NCI-H128 (cell line): ENCODE results near the gene ADAMTS12.
"Not testable (repeated sequence)": the region's sequence is repeated elsewhere in the genome, so short reads cannot be mapped to it uniquely, and the experiment has no call there.

ENCODE experiments used
- DNase-seq: peaks from one replicate; lab custom pipeline; 2025; ENCODE audit not compliant: unreplicated experiment; lab: John Stamatoyannopoulos, UW

Gene ADAMTS12

DNA sequence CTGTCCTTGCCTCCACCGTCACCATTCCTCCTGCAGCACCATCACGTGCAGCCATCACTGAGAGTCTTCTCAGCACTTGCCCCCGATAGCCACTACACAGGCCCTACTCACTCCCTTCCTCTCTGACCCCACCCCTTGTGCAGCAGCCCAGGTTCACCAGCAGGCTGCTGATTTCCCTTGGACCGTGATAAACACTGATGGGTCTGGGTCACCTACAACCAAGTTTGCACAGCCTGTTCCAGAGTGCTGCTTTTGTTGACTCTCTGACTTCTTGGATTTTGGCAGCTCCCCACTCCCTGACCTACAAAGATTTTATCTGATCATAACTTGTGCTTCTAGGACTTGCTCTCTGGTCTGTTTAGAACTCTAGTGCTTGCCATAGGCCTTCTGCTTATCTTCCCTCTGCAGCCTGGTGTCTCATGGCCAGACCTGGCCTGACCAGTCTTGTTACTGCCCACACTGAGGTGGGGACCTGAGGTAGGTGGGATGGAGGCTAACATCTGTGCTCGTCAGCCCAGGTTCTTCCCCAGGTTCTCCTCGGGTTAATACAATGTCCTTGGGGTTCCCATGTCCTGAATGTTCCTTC, 341.7 kb downstream of the ADAMTS12 start:
- DNase-seq = no peak

DNA sequence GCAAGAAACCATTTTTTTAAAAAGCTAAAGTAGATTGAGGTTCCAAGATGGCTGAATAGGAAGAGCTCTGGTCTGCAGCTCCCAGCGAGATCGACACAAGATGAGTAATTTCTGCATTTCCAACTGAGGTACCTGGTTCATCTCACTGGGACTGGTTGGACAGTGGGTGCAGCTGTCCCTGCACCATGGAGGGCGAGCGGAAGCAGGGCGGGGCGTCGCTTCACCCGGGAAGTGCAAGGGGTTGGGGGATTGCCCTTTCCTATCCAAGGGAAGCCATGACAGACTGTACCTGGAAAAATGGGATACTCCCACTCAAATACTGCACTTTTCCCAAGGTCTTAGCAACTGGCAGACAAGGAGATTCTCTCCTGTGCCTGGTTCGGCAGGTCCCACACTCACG, 352.0 kb downstream of the ADAMTS12 start:
- not testable (repeated sequence) for DNase-seq

DNA sequence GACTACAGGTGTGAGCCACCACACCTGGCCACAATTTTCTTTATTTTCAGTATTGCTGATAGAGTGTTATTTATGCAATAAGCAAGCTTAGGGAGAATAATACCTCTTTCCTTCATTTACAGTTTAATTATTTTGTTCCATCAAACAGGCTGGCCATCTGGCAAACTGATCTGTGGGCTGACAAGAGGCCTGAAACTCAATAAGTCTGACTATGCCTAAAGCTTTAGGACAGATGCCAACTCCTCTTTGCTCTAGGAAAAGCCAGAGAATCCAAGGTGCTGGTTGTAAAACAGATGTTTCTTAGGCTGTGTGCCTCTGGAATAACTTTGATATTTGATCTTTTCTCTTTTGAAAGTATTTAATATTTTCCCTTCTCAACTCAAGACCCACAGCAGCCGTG, 352.6 kb downstream of the ADAMTS12 start:
- no peak for DNase-seq

DNA sequence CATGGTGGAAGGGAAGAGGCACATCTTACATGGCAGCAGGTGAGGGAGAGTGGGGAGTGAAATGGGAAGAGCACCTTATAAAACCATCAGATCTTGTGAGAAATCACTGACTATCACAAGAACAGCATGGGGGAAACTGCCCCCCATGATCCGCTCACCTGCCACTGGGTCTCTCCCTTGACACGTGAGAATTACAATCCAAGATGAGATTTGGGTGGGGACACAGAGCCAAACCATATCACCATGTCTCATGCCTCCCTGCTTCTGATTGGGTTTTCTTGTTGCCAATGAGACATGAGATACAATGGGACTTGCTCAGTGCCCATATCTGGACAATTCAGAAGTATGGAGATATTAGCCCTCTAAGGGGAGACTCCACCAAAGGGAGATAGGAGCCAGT, 353.6 kb downstream of the ADAMTS12 start:
- no peak for DNase-seq

DNA sequence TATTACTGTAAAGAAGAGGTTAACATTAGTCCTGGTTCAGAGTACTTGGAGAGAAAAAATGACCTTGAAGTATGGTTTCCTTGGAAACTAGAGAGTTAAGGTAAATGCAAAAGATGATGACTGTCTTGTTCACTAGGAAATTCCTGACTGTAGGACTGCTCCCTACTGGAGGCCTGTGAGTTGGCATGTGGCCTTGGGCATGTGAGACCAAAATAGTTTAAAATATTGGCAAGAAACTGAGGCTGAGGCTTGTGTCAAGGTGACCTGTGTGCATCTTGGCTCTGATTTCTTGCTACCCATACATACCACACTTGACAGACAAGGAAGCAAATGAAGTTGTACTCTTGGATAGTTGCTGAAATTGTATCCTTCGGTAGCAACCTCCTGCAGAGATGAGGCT, 354.6 kb downstream of the ADAMTS12 start:
- no peak for DNase-seq

DNA sequence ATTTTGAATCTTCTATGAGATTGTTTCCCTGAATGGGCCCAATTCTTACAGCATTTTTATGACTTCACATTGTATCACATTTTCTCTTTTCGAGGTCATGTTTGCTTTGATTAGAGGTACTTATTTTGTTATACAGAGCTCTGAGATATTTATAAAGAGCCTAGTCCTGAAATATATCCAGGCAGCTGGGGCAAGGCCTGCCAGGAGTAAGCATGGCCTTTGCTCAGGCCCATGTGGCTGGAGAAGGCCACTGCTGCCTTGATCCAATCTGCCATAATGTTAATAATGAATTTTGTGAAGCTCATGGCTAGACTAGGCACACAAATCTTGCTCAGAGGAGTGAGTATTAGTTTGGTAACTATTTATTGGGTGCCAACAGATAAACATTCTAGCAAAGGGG, 355.0 kb downstream of the ADAMTS12 start:
- no peak for DNase-seq

DNA sequence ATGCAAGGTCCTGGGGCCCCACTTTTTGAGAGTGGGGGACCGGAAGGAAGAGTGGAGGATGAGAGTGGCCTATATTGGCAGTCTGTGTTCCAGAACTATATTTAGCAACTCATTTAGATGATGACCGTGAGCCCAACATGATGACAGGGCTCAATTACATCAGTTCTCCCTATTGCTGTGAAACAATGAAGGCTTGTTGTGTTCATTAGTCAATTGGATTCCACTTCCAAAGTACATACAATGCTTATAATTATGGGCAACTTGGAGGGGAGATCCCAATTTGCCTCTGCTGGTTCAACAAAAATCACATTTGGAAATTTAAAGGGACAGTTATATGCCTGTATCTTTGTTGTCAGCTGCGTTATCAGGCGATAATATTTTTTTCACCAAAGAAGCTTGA, 360.0 kb downstream of the ADAMTS12 start:
- DNase-seq = no peak

DNA sequence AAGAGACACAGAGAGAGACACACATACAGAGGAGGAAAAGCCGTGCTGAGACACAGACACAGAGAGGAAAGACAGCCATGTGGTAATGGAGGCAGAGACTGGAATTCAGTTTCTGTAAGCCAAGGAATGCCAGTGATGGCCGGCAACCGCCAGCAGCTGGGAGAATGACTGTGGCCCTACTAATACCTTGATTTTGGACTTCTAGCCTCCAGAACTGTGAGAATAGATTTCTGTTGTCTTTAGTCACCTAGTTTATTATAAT, 360.8 kb downstream of the ADAMTS12 start:
- DNase-seq = no peak

DNA sequence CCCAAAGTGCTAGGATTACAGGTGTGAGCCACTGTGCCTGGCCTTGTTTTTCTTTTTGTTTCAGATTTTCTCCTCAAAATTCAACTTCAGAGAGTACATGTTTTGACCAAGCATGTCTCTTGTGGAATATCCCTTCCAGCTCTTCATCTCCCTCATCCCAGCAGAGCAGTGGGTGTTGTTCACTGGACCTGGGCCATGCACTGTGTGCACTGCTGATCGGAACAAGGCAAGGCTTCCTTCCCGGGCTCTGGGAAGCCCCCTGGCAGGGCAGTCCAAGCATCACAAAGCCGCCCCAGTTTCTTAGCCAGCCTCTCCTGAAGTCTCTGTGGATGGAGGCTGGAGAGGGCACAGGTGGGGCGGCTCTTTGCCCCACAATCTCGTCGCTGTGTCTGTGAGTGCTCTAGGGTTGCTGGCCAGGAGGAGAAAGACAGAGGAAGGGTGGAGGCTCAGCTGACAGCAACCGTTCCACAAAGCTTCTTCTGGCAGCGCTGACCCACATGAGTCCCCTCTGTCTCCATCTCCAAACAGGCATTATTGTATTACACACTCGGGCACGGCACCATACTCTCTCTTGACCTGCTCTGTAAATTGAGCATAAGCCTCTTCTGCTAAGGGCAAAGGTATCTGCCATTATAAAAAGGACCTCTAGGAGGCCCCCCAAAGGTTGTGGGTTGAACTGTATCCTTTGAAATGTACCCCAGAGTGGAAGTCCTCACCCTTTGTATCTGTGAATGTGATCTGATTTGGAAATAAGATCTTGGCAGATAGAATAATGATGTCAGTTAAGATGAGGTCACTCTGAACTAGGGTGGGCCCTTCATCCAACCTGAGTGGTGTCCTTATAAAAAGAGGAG, 361.4 kb downstream of the ADAMTS12 start:
- no peak for DNase-seq

DNA sequence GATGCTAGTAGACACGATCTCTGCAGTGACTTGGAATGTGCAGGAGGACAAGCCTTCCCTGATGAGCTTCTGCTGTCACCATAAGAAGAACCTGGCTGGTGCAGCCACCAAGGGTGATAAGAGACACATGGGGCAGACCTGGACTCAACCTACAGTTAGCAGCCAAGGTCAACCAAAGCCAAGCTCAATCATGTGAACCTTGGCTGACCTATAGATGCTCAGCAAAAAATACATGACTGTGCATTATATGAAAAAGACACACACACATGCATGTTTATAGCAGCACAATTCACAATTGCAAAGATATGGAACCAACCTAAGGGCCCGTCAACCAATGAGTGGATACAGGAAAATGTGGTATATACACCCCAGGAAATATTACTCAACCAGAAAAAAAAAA, 364.1 kb downstream of the ADAMTS12 start:
- DNase-seq = no peak

DNA sequence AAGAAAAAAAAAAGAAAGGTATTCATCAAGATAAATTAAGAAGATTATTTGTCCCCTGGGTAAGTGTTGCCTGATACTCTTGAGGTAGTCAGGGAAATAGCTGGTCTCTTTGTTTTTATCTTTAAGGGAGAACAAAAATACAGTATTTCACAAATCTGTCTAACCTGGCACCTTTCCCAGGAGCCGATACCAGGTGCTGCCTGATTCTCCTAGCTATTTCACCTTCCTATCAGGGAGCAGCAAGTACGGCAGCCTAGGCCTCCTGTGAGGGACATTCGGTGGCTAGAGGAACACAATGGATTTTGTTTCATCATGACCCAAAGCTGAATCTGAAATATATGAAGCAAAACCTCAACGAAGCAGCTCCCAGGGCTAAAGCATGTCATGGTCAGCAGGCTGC, 365.0 kb downstream of the ADAMTS12 start:
- DNase-seq = no peak

DNA sequence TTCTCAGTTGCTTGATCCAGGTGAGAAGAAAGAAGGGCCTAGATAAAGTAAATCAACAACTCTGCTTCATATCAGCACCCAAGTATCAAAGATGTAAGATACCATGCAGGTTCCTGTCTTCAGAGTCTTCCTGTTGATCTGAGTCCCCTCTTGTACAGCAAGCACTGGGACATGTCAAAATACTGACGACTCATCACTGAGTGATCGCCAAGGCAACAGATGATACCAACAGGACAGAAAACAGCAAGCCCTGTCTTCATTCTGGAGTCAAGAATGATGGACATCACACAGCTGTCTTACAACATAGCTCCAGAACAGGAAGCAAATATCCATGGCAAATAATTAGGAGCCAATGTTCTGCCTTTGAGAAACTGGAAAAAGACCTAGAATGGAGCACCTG, 367.3 kb downstream of the ADAMTS12 start:
- no peak for DNase-seq

DNA sequence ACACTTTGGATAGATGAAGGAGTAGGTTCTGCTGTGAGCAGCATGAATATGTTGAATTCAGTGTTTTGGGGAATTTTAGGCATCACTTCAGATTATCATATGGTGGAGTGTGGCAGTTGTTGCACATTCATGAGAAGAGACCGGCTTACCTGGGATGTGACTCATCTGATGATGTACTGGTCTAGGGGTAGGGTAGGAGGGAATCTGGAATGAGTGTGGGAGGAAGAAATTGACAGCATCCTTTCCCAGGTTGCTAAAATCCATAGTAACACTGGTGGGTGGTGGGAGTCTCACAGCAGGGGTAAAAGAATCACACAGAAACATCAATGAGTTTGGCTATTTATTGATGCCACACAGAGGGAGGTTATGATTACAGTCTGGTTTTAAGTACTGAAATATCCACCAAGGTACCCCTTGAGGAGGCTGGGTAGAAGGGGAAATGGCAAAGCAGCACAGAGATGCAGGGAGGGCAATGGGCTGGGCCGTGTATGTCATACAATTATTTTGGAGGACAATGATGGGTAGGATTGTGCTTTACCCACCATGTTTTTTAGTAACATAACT, 368.5 kb downstream of the ADAMTS12 start:
- no peak for DNase-seq

DNA sequence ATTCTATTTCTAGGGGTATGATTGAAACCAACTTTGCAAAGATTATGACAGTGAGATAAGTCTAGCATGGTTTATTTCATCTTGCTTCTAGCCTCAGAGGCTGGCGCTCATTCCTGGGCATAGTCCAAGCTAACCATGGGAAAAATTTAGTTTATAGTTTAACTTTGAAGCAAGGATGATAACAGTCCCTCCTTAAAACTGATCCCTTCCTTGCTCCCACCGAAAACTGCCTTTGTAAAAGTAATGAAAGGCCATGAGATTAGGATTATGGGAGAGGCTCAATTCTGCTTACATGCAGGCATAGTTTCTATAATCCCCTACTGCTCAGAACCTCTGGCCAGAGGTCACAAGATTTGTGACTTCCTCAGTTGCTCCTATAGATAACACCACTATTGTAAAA, 375.4 kb downstream of the ADAMTS12 start:
- DNase-seq = no peak

DNA sequence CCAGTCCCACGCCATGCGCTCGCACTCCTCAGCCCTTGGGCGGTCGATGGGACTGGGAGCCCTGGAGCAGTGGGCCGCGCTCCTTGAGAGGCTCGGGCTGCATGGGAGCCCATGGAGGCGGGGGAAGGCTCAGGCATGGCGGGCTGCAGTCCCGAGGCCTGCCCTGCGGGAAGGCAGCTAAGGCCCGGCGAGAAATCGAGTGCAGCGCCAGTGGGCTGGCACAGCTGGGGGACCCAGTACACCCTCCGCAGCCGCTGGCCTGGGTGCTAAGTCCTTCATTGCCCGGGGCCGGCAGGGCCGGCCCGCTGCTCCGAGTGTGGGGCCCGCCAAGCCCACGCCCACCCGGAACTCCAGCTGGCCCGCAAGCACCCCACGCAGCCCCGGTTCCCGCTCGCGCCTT, 376.4 kb downstream of the ADAMTS12 start:
- DNase-seq = not testable (repeated sequence)

DNA sequence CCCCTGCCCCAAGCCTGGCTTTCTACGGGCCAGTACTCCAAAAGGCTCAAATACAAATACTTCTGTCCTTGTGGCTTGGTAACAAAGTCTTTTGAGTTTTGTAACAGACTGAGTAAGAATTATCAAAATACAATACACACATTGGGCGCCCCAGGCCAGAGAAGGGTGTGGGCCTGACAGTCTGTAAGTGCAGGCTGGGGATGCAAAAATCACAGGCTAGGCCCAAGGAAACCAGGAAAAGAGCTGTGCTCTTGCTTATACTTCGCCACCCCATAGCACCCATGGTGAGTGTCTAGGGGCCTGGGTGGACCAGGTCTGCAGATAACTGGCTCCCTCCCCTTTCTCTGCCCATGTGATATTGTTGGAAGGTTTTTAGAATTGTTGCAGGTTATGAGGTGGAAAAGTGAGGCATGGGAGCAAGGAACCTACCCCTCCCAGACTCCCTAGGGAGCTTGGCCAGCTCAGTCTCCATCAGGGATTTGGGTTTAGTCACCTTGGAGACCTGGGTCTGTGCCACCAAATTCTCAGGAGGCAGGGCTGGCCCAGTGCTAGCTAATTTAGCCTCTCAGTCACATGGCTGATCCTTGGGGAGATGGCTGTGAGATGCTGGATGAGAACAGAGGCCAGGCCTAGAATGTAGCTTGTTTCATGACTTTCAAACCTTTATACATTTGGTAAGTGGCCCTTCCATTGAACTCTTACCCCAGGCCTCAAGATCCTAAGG, 378.2 kb downstream of the ADAMTS12 start:
- no peak for DNase-seq

DNA sequence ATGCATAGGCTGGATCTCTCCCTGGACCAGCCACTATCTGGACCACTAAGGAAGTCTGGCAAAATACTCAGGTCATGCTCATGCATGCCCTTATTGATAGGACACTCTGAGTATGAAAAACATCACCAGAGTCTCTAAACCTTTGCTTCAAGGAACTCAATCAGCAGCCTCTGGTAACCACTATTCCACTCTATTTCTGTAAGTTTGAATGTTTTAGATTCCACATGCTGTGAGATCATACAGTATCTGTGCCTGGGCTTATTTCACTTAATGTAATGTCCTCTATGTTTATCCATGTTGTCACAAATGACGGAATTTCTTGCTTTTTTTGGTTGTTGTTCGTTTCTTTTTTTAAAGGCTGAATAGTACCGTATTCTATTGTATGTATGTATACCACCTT, 382.8 kb downstream of the ADAMTS12 start:
- no peak for DNase-seq

DNA sequence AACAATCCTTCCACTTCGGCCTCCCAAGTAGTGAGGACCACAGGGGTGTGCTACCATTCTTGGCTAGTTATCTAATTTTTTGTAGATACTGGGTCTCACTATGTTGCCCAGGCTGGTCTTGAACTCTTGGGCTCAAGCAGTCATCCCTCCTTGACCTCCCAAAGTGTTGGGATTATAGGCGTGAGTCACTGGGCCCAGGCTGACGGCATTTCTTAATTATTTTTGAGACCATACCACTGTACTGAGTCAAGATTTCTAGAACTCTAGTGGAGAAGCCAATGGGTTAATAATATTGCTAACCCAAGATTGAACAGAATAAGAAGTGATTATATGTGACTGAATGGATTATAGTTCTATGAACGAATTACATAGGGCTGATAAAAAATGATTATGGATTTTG, 384.4 kb downstream of the ADAMTS12 start:
- DNase-seq = no peak

DNA sequence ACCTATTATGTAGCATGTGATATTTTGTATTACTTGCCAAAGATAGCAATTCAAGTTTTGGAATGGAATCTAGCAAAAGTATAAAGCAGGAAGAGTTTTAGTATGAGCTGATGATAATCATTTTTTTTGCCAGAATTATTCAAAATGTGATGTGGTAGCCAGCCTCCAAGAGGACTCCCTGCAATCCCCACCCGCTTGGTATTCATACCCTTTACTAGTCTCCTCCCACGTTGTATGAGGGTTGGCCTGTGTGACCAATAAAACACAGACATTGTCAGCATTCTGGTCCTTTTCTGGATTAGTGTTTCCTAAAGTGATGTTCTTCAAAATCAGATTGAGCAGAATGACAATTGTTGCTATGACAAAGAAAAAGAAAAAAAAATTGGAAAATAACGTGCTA, 387.2 kb downstream of the ADAMTS12 start:
- DNase-seq = no peak

DNA sequence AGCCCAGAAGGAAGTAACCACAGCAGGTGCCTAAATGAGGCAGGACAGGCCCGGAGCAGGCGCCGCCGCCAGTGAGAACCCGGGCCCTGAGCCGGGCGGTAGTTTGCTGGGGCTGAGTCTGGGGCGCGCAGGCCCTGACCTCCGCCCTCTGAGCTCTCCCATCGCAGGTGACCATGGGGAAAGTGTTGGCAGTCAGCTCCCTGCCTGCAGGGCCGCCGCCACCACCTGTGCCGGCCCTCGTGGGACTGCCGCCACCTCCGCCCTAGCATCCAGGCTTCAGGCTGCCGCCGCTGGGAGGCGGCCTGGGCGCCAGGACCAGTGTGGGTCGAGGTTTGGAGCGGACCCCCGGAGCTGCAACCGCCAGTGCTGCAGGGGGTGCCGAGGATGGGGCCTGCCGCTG, 389.9 kb downstream of the ADAMTS12 start:
- DNase-seq = no peak

DNA sequence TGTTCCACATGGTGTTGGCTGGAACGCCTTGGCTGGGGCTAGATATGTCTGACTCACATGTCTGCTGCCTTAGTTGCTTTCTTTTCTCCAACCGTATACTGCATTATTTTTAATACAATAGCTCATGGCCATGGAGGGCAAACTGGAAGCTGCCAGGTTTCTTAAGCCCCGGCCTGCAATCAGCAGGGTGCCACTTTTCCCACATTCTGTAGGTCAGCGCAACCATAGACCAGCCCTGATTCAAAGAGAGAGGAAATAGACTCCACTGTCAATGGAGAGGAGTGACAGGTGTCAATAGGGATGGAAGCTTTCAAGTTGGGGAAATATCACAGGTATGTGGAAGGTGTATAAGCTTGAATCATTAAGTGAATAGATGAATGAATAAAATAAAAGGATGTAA, 390.5 kb downstream of the ADAMTS12 start:
- no peak for DNase-seq

DNA sequence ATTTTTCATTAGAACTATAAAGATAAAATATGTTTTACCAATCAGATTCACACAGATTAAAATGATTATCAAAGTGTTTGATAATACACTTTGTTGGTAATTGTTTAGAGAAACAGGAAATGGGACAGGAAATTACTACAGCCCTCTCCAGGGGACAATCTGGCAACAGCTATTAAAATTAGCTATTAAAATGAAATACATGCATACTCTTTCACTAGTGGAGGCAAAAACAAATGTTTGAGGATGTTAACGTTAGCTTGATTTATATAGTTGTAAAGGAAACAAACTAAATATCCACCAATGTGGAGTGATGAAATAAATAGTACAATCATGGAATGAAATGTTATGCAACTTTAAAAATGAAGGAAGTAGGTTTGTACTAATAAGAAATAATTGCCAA, 397.3 kb downstream of the ADAMTS12 start:
- no peak for DNase-seq
